H1 (cell line): ENCODE results near the gene TMEM182. TPM values are rescaled to one million over a fixed set of nuclear protein-coding genes. Genes with fewer than 3 reads are reported as not detected.

Source experiments
- RAD21 ChIP-seq, 2 experiments: IDR thresholded peaks in 1 of 2; conservative IDR thresholded peaks in 1 of 2; 2 replicates each; pipeline ENCODE4 v1.6.1; 2011; ENCODE audit warnings: low read depth in 2 of 2, low read length in 2 of 2, improper control_type of control experiment in 1 of 2, inconsistent platforms in 1 of 2, mild to moderate bottlenecking in 1 of 2, moderate library complexity in 1 of 2
- SP1 ChIP-seq: IDR thresholded peaks from 2 replicates; pipeline ENCODE4 v1.6.1; 2011; ENCODE audit warnings: low read depth, low read length
- polyA plus RNA-seq, 7 experiments: library from polyadenylated mRNA; depleted of rRNA in 3 of 7; stranded (reverse) in 5 of 7; unstranded in 2 of 7; fragments of >200 nt in 5 of 7; fragments of 200-250 nt in 2 of 7; gene quantifications; 1 replicate in 5 of 7; 2 replicates in 1 of 7; 4 replicates in 1 of 7; pipeline versions ENCODE4 v1.2.1 to v1.2.3, GENCODE V29; 2011 to 2013; ENCODE audit warnings: missing spikeins in 2 of 7, mixed read lengths in 2 of 7
- total RNA-seq: library from RNA; stranded (reverse); fragmentation: NEBNext Ultra II Directional; extraction: Animal tissue kit (Norgen Biotek cat#: 25700); gene quantifications from 2 replicates; pipeline ENCODE4 v1.2.1, GENCODE V29; 2021

Gene TMEM182
- total and polyA plus RNA-seq, 2 of the 8 experiments (the other 6 are each of a cell fraction or from before 2014, with no cell fraction given), result 3.1 to 4.3 TPM

- TF ChIP-seq SP1 (no peak), RAD21 (IDR thresholded peaks at IDR 0.05 in 1 of 2, conservative IDR thresholded peaks at IDR 0.05 in 1 of 2; ENCODE audit: low read depth in 2 of 2, low read length in 2 of 2) (peak; percentile 81)
- TF ChIP-seq, all 59 proteins: peak for 2
Observed at GRCh38 chr2:102806250-102806837, 44.5 kb downstream of the TMEM182 start (continued).
